Measurements from ENCODE around the gene CEBPZ. TPM values are rescaled to one million over a fixed set of nuclear protein-coding genes. Genes with fewer than 3 reads are reported as not detected.

The CEBPZ gene
- total RNA-seq, 1 experiment from 2014 or later: 67.9 TPM

DNA sequence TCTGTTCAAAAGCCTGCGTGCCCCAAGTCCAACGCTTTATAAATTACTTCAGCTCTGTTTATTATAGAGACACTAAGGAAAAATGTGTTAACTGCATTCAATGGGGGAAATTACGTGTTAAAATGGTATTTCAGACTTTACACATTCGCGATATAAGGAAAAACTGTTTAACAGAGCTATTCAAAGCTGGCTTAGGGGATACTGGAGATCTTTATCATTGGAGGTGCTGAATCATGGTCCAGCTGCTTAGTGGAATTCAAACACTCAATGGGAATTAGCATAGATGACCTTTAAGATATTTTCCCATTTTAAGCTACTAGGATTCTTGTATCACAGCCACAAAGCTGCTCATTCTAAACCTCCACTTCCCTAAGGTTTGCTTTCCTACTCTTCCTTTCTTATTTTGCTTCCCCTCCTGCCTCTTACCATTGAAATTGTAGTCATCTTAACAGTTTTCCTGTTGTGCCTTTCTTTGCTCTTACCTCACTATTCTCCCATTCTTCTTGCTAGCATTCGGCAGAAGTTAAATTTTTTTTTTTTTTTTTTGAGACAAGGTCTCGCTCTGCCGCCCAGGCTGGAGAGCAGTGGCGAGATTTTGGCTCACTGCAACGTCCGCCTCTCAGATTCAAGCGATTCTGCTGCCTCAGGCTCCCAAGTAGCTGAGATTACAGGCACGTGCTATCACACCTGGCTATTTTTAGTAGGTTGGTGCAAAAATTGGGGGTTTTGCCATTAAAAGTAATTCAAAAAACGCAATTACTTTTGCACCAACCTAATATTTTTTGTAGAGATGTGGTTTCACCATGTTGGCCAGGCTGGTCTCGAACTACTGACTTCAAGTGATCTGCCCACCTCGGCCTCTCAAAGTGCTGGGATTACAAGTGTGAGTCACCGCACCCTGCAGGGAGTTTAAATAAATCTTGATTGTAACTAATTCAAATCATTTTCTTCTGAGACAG, 49.4 kb downstream of the CEBPZ start:
- DNase-seq (ENCODE audit: low read depth): peak; percentile 63

- no peak for DNase-seq (ENCODE audit: low read depth)
Observed at GRCh38 chr2:37180640-37181039, 50.8 kb downstream of the CEBPZ start.

DNA sequence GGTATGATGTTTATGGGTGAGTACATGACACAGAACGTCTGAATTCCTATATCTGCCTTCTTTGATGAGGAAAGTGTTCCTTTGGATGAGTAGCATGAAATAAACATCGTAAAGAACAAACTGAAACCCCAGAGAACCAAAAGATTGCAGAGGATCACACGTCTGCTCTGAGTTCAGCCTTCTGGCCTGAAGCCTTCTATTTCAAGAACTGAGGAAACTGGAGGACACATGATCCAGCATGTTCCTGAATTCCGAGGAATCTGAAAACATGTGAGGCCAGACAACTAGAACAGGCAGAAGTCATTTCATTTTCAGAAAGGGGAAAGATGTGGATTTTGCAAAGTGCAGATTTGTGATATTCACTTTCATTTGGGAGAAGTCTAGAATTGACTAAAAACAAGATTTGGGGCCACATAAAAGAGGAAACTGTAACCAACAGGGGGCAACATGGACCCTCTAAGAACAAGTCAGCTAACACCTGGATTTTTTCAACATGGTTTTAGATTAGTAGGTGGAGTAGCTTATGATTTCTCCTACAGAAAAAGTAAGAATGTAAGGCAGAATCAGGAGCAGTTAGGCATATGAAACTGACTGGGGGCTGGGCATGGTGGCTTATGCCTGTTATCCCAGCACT, 51.3 kb downstream of the CEBPZ start:
- DNase-seq (ENCODE audit: low read depth): no peak

DNA sequence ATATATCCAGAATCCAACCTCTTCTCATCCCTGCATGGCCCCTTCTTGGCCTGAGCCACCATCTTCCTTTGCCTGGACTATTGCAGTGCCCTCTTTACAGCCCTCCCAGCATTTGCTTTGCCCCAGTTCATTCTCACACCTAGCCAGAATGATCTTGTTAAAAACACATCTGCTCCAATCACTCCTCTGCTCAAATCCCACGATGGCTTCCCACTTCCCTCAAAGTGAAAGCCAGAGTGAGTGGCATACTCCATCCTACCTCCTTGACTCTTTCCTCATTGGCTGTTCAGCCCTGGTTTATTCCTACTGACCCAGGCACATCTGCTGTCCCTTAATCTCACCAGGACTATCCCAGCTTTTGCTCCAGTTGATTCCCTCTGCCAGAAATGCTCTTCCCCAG, 57.7 kb downstream of the CEBPZ start:
- no peak for DNase-seq (ENCODE audit: low read depth)

DNA sequence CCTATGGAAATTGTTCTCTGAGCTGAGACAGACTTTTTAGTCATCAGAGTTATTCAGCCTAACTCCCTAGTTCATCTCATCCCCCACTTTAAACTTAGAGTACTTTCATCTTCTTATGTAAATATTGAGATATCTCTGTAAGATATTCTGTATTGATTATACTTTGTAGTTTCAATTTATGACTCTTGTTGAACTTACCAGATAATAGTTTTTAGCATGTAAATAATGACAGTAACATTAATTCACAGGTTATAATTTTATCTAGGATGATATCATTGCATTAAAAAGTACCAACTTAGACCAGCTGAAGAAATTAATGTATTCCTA, 59.8 kb downstream of the CEBPZ start:
- DNase-seq (ENCODE audit: low read depth): no peak

- DNase-seq (ENCODE audit: low read depth): peak; percentile 54
Observed at GRCh38 chr2:37168217-37168981, 63.0 kb downstream of the CEBPZ start.

DNA sequence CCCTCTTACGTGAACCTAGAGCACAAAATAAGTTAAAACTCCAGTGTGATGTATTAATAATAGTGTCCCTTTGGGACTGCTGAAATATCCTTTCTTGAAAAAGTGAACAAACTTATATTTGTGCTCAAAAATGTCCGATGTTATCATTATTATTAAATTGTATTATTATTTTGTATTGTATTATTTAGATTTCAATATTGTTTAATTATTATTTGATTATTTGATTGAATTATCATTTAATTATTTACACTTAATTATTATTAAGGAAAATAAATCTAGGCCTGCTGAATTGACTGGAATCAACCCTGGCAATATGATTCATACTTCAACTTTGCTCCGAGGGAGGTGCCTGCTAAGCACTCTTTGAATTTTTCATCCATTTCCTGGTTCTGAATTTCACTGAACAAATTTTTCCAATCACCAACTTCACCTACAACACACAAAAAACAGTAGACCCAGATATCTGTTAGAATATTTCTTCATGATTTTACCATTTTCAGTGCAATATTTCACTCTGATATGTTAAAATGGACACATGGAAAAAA, 63.7 kb downstream of the CEBPZ start:
- DNase-seq (ENCODE audit: low read depth): no peak

DNA sequence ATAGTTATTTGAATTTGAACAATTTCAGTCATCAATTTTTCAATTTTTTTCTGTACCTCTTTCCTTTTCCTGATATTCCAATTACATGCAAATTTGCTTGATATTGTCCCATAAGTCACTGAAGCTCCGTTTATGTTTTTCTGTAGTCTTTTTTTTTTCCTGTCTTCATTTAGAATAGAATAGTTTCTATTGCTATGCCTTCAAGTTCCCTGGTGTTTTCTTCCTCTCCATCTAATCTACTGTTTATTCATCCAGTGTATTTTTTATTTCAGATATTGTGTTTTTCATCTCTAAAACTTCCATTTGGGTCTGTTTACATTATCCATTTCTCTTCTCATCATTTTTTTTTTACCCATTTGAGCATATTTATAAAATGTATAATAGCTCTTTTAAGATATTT, 66.6 kb downstream of the CEBPZ start:
- DNase-seq (ENCODE audit: low read depth): no peak

DNA sequence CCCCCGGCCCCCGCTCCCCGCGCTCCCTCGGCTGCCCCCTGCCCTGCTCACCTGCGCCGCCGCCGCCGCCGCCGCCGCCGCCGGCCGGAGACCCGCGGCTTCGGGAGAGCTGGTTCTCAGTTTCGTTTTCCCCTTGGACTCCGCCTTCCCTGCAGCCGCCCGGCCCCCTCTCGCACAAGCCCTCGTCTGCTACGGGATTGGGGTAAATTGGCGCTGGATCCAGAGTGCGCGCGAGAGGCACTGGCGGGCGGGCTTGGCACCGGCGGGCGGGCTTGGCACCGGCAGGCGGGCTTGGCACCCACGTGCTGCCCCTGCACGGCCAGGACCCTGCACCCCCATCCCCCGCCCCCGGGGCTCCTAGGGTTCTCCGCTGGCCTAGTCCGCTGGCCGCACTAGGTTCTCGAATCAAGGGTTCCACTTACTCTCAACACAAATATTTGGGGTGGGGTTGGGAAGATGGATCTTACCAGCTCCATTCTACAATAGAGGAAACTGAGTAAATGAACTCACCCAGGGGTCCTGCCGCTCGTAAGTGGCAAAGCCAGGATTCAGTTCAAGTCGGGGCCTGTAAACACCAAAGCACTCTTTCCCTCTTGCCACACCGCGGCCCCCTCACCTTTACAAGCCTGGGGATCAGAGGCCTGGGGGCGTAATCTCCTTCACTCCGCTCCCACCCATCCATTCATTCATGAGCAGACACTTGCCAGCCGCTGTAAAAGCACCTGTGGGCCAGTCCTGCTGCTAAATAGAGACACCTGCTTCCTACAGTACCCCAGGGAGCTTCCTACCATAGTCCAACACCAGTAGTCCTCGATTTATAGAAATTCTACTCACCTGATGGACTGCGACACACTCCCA, 74.3 kb downstream of the CEBPZ start, which contains the start of gene EIF2AK2:
TSS of gene EIF2AK2 (minus strand) at position 124 of the 858 bp plus-strand sequence. CDS start 9,174 bp downstream, outside the sequence.
- DNase-seq (ENCODE audit: low read depth): peak; percentile 89

DNA sequence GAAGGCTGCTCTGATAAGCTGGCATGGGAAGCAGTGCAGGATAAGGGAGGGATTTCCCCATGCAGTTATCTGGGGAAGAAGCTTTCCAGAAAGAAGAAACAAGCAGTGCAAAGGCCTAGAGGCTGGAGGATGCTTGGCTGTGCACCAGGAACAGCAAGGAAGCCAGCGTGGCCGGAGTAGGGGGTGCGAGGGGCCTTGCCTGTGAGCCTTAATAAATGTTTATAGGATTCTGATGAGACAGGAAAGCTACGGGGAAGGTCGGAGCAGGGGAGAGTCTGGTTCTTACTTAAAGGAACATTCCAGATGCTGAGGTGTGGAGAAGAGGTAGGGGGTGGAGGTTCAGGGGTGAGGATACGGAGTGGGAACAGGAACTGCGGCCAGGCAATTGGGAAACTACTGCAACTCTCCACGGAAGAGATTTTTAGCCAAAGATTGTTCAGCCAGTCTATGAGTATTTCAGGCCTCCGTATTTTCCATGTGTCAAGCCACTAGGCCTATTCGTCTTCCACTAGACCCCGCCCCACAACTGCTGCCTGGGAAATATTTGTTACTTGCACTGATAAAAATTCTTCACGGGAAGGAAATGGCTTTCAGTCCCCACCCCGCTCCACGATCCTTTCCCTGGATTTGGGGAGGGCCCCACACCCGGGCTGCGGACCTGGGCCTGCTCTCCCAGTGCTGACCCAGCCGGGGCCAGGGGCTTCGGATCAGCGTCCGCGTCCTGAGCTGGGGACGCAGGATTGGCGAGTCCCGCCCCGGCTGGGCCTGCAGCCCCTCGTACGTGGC, 75.1 kb downstream of the CEBPZ start:
- DNase-seq (ENCODE audit: low read depth): peak; percentile 47

- DNase-seq (ENCODE audit: low read depth): no peak
Observed at GRCh38 chr2:37154785-37155184, 76.6 kb downstream of the CEBPZ start.

DNA sequence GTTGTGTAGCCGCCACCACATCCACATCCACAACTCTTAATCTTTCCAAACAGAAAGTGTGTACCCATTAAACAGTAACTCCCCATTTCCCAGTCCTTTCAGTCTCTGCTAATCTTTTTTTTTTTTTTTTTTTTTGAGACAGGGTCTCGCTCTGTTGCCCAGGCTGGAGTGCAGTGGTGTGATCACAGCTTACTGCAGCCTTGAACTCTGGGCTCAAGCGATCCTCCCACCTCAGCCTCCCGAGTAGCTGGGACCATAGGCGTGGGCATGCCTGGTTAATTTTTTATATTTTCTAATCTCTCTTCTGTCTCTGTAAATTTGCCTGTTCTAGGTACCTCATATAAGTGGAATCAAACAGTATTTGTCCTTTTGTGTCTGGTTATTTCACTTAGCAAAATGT, 78.2 kb downstream of the CEBPZ start:
- DNase-seq (ENCODE audit: low read depth): no peak

Other genes starting within 250 kb of the CEBPZ start
- 13.3 and 13.6 TPM in 2 replicates for gene HEATR5B, start 147.2 kb downstream of the CEBPZ start, total RNA-seq (2014; rRNA removed; shearing (Covaris generic))
- gene GPATCH11, start 147.1 kb downstream of the CEBPZ start, total RNA-seq (2014; rRNA removed; shearing (Covaris generic)): 14.1 and 16.5 TPM in 2 replicates
- 26.3 and 30.9 TPM in 2 replicates for gene EIF2AK2, start 74.6 kb downstream of the CEBPZ start, total RNA-seq (2014; rRNA removed; shearing (Covaris generic))
- gene SULT6B1, start 42.9 kb downstream of the CEBPZ start, total RNA-seq (2014; rRNA removed; shearing (Covaris generic)): not detected in 2 replicates
- 33.3 and 34.9 TPM in 2 replicates for gene CEBPZOS, start 35.1 kb downstream of the CEBPZ start, total RNA-seq (2014; rRNA removed; shearing (Covaris generic))
- 21.4 and 23.9 TPM in 2 replicates for gene NDUFAF7, start 62 bp upstream of the CEBPZ start, total RNA-seq (2014; rRNA removed; shearing (Covaris generic))
- 94.0 and 96.4 TPM in 2 replicates for gene PRKD3, start 93.2 kb upstream of the CEBPZ start, total RNA-seq (2014; rRNA removed; shearing (Covaris generic))
- gene QPCT, start 113.0 kb upstream of the CEBPZ start, total RNA-seq (2014; rRNA removed; shearing (Covaris generic)): 126 and 137 TPM in 2 replicates